Measurements from ENCODE around the gene PRRG1.
A peak's percentile ranks its signal among the peaks of the same experiment; 100 is the strongest.

The PRRG1 gene

GRCh38 chrX:37370499-37371141 lies 21.5 kb downstream of the PRRG1 start:
- in situ Hi-C loops (cut with HindIII; ENCODE audit: low sequenced_read_pairs): no loop called here
- no peak for DNase-seq (ENCODE audit: low read depth, low spot score)
- TF ChIP-seq, protein P1, sequence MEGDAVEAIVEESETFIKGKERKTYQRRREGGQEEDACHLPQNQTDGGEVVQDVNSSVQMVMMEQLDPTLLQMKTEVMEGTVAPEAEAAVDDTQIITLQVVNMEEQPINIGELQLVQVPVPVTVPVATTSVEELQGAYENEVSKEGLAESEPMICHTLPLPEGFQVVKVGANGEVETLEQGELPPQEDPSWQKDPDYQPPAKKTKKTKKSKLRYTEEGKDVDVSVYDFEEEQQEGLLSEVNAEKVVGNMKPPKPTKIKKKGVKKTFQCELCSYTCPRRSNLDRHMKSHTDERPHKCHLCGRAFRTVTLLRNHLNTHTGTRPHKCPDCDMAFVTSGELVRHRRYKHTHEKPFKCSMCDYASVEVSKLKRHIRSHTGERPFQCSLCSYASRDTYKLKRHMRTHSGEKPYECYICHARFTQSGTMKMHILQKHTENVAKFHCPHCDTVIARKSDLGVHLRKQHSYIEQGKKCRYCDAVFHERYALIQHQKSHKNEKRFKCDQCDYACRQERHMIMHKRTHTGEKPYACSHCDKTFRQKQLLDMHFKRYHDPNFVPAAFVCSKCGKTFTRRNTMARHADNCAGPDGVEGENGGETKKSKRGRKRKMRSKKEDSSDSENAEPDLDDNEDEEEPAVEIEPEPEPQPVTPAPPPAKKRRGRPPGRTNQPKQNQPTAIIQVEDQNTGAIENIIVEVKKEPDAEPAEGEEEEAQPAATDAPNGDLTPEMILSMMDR (IDR thresholded peaks at IDR 0.05; ENCODE audit: low read depth, low read length): no peak
- H3K4me3 ChIP-seq (ENCODE audit: low read depth, low read length): no peak overlapping the region

DNA sequence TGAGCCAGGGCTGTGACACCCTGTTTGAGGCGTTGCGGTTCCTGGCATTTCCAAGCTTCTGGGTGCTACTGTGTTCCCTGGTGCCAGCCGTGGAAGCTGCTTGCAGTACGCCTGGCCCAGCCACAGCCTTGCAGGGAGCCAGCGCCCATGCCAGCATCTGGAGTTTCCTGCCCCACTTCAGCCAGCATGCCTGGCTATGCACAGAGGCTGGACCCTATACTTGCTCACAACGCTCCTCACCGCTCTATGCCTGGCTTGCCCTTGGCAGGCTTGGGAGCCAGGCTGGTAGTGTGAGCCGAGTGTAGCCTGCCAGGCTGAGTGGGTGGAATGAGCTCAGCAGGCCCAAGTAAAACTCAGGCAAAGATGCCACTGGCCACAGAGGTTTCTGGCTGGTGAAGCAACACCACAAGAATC lies 22.4 kb downstream of the PRRG1 start:
- no peak for DNase-seq (ENCODE audit: low read depth, low spot score)
- TF ChIP-seq, protein P1 (IDR thresholded peaks at IDR 0.05; ENCODE audit: low read depth, low read length): no peak
- no peak overlapping the region for H3K4me3 ChIP-seq (ENCODE audit: low read depth, low read length)
- in situ Hi-C loops (cut with HindIII; ENCODE audit: low sequenced_read_pairs): no loop called here

- no peak for DNase-seq (ENCODE audit: low read depth, low spot score)
- no peak overlapping the region for H3K4me3 ChIP-seq (ENCODE audit: low read depth, low read length)
- in situ Hi-C loops (cut with HindIII; ENCODE audit: low sequenced_read_pairs): no loop called here
- TF ChIP-seq, protein P1 (IDR thresholded peaks at IDR 0.05; ENCODE audit: low read depth, low read length): no peak
These were observed 29.2 kb downstream of the PRRG1 start for GRCh38 chrX:37378404-37378803.

GRCh38 chrX:37378830-37379229 lies 29.7 kb downstream of the PRRG1 start:
- TF ChIP-seq, protein P1 (IDR thresholded peaks at IDR 0.05; ENCODE audit: low read depth, low read length): no peak

GRCh38 chrX:37380256-37380655 lies 31.1 kb downstream of the PRRG1 start:
- no peak for DNase-seq (ENCODE audit: low read depth, low spot score)
- TF ChIP-seq, protein P1 (IDR thresholded peaks at IDR 0.05; ENCODE audit: low read depth, low read length): no peak
- in situ Hi-C loops (cut with HindIII; ENCODE audit: low sequenced_read_pairs): no loop called here
- no peak overlapping the region for H3K4me3 ChIP-seq (ENCODE audit: low read depth, low read length)

More at GRCh38 chrX:37378830-37379229, 29.7 kb downstream of the PRRG1 start:
- no peak overlapping the region for H3K4me3 ChIP-seq (ENCODE audit: low read depth, low read length)
- DNase-seq (ENCODE audit: low read depth, low spot score): no peak
- in situ Hi-C loops (cut with HindIII; ENCODE audit: low sequenced_read_pairs): no loop called here

- TF ChIP-seq, protein P1 (IDR thresholded peaks at IDR 0.05; ENCODE audit: low read depth, low read length): no peak
- DNase-seq (ENCODE audit: low read depth, low spot score): peak; percentile 86
- in situ Hi-C loops (cut with HindIII; ENCODE audit: low sequenced_read_pairs): no loop called here
- H3K4me3 ChIP-seq (ENCODE audit: low read depth, low read length): no peak overlapping the region
These were observed 31.8 kb downstream of the PRRG1 start for GRCh38 chrX:37380924-37381323.
